SK-N-SH treated with all-trans-retinoic acid at 6 μM for 48 hours (cell line): Measurements from ENCODE around the gene ABCC5.

Experiments used
- ATAC-seq: fragments of 200-7000 bp; cut with Tn5 transposase; 3 replicates; pipeline ENCODE4 v1.9.1; 2020; ENCODE audit warnings: mild to moderate bottlenecking, moderate library complexity
- BACH2 ChIP-seq: fragments of 250-450 bp; sonication (Bioruptor Pico); IDR thresholded peaks from 2 replicates; pipeline ENCODE4 v1.9.0; 2021; ENCODE audit warnings: mild to moderate bottlenecking, borderline replicate concordance
- CSDC2 ChIP-seq: fragments of 250-450 bp; sonication (Bioruptor Pico); IDR thresholded peaks from 2 replicates; pipeline ENCODE4 v1.5.0; 2020; ENCODE audit warnings: mild to moderate bottlenecking, moderate library complexity
- ESRRG ChIP-seq: fragments of 250-450 bp; sonication (Bioruptor Pico); IDR thresholded peaks from 2 replicates; pipeline ENCODE4 v1.6.1; 2021; ENCODE audit warnings: mild to moderate bottlenecking
- GLIS3 ChIP-seq: fragments of 250-450 bp; sonication (Bioruptor Pico); IDR thresholded peaks from 2 replicates; pipeline ENCODE4 v1.5.0; 2020; ENCODE audit warnings: mild to moderate bottlenecking, moderate library complexity
- ISL1 ChIP-seq: fragments of 250-450 bp; sonication (Bioruptor Pico); IDR thresholded peaks from 2 replicates; pipeline ENCODE4 v2.1.2; 2022; ENCODE audit warnings: mild to moderate bottlenecking, moderate library complexity
- OSR1 ChIP-seq: fragments of 250-450 bp; sonication (Bioruptor Pico); IDR thresholded peaks from 2 replicates; pipeline ENCODE4 v1.8.0; 2022; ENCODE audit warnings: moderate library complexity, mild to moderate bottlenecking, inconsistent platforms
- PPARA ChIP-seq: fragments of 250-450 bp; sonication (Bioruptor Pico); IDR thresholded peaks from 2 replicates; pipeline ENCODE4 v1.5.0; 2020; ENCODE audit warnings: mild to moderate bottlenecking, borderline replicate concordance
- RARB ChIP-seq: fragments of 250-450 bp; sonication (Bioruptor Pico); IDR thresholded peaks from 2 replicates; pipeline ENCODE4 v1.8.0; 2021; ENCODE audit warnings: mild to moderate bottlenecking, moderate library complexity
- SNAI2 ChIP-seq: fragments of 250-450 bp; sonication (Bioruptor Pico); IDR thresholded peaks from 2 replicates; pipeline ENCODE4 v1.5.0; 2020; ENCODE audit warnings: mild to moderate bottlenecking, moderate library complexity
- TCF4 ChIP-seq: fragments of 250-450 bp; sonication (Bioruptor Pico); IDR thresholded peaks from 2 replicates; pipeline ENCODE4 v1.8.0; 2021; ENCODE audit warnings: mild to moderate bottlenecking, moderate library complexity, borderline replicate concordance
- TOX ChIP-seq: fragments of 250-450 bp; sonication (Bioruptor Pico); IDR thresholded peaks from 2 replicates; pipeline ENCODE4 v1.8.0; 2021; ENCODE audit warnings: mild to moderate bottlenecking, moderate library complexity, borderline replicate concordance
- ZC3H10 ChIP-seq: fragments of 250-450 bp; sonication (Bioruptor Pico); IDR thresholded peaks from 2 replicates; pipeline ENCODE4 v1.5.1; 2021; ENCODE audit warnings: mild to moderate bottlenecking, moderate library complexity
- ZFP30 ChIP-seq: fragments of 450-650 bp; formaldehyde crosslinking; IDR thresholded peaks from 2 replicates; pipeline ENCODE4 v1.5.0; 2022; ENCODE audit warnings: mild to moderate bottlenecking, moderate library complexity
- ZNF565 ChIP-seq: fragments of 450-650 bp; formaldehyde crosslinking; conservative IDR thresholded peaks from 2 replicates; pipeline ENCODE4 v1.5.0; 2020; ENCODE audit warnings: low read depth, mild to moderate bottlenecking, moderate library complexity
- ZNF70 ChIP-seq: fragments of 450-650 bp; formaldehyde crosslinking; IDR thresholded peaks from 2 replicates; pipeline ENCODE4 v1.5.0; 2020; ENCODE audit warnings: mild to moderate bottlenecking, moderate library complexity
- ZNF8 ChIP-seq: fragments of 450-650 bp; formaldehyde crosslinking; IDR thresholded peaks from 2 replicates; pipeline ENCODE4 v1.5.0; 2020; ENCODE audit warnings: mild to moderate bottlenecking, moderate library complexity
- TF ChIP-seq, protein P1 (sequence below): fragments of 250-450 bp; sonication (Bioruptor Pico); IDR thresholded peaks from 2 replicates; pipeline ENCODE4 v1.5.1; 2021; ENCODE audit warnings: mild to moderate bottlenecking, moderate library complexity
- TF ChIP-seq, protein P2 (sequence below): fragments of 250-450 bp; sonication (Bioruptor Pico); IDR thresholded peaks from 2 replicates; pipeline ENCODE4 v1.8.0; 2020; ENCODE audit warnings: mild to moderate bottlenecking, moderate library complexity, borderline replicate concordance
- TF ChIP-seq, protein P3 (sequence below): fragments of 250-450 bp; sonication (Bioruptor Pico); IDR thresholded peaks from 2 replicates; pipeline ENCODE4 v1.5.0; 2020; ENCODE audit warnings: mild to moderate bottlenecking, moderate library complexity
- TF ChIP-seq, protein P4 (sequence below): fragments of 250-450 bp; sonication (Bioruptor Pico); IDR thresholded peaks from 2 replicates; pipeline ENCODE4 v1.5.1; 2020; ENCODE audit warnings: low read depth, mild to moderate bottlenecking, moderate library complexity
- TF ChIP-seq, protein P5 (sequence below): fragments of 250-450 bp; sonication (Bioruptor Pico); IDR thresholded peaks from 2 replicates; pipeline ENCODE4 v1.8.0; 2021; ENCODE audit warnings: low read depth, mild to moderate bottlenecking, moderate library complexity, borderline replicate concordance

ABCC5 gene

DNA sequence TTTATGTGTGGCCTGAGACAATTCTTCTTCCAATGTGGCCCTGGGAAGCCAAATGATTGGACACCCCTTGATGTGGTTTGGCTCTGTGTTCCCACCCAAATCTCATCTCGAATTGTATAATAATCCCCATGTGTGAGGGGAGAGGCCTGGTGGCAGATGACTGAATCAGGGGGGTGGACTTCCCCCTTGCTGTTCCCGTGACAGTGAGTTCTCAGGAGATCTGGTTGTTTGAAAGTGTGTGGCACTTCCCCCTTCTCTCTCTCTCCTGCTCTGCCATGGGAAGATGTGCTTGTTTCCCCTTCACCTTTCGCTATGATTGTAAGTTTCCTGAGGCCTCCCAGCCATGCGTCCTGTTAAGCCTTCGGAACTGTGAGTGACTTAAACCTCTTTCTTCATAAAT, 72.9 kb downstream of the ABCC5 start:
- ATAC-seq = no peak
- no peak for TF ChIP-seq OSR1 (CRISPR knock-in tag)
- TF ChIP-seq, protein P1, sequence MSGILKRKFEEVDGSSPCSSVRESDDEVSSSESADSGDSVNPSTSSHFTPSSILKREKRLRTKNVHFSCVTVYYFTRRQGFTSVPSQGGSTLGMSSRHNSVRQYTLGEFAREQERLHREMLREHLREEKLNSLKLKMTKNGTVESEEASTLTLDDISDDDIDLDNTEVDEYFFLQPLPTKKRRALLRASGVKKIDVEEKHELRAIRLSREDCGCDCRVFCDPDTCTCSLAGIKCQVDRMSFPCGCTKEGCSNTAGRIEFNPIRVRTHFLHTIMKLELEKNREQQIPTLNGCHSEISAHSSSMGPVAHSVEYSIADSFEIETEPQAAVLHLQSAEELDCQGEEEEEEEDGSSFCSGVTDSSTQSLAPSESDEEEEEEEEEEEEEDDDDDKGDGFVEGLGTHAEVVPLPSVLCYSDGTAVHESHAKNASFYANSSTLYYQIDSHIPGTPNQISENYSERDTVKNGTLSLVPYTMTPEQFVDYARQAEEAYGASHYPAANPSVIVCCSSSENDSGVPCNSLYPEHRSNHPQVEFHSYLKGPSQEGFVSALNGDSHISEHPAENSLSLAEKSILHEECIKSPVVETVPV (CRISPR knock-in tag) = no peak
- no peak for TF ChIP-seq SNAI2
- TF ChIP-seq TOX (CRISPR knock-in tag) = no peak
- no peak for TF ChIP-seq PPARA (CRISPR knock-in tag)
- TF ChIP-seq, protein P2, sequence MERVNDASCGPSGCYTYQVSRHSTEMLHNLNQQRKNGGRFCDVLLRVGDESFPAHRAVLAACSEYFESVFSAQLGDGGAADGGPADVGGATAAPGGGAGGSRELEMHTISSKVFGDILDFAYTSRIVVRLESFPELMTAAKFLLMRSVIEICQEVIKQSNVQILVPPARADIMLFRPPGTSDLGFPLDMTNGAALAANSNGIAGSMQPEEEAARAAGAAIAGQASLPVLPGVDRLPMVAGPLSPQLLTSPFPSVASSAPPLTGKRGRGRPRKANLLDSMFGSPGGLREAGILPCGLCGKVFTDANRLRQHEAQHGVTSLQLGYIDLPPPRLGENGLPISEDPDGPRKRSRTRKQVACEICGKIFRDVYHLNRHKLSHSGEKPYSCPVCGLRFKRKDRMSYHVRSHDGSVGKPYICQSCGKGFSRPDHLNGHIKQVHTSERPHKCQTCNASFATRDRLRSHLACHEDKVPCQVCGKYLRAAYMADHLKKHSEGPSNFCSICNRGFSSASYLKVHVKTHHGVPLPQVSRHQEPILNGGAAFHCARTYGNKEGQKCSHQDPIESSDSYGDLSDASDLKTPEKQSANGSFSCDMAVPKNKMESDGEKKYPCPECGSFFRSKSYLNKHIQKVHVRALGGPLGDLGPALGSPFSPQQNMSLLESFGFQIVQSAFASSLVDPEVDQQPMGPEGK = no peak
- no peak for TF ChIP-seq BACH2 (CRISPR knock-in tag)
- TF ChIP-seq ZFP30 (CRISPR knock-in tag) = no peak
- TF ChIP-seq GLIS3 (CRISPR knock-in tag) = no peak
- TF ChIP-seq ESRRG (CRISPR knock-in tag) = no peak
- TF ChIP-seq CSDC2 (CRISPR knock-in tag) = no peak
- TF ChIP-seq, protein P3, sequence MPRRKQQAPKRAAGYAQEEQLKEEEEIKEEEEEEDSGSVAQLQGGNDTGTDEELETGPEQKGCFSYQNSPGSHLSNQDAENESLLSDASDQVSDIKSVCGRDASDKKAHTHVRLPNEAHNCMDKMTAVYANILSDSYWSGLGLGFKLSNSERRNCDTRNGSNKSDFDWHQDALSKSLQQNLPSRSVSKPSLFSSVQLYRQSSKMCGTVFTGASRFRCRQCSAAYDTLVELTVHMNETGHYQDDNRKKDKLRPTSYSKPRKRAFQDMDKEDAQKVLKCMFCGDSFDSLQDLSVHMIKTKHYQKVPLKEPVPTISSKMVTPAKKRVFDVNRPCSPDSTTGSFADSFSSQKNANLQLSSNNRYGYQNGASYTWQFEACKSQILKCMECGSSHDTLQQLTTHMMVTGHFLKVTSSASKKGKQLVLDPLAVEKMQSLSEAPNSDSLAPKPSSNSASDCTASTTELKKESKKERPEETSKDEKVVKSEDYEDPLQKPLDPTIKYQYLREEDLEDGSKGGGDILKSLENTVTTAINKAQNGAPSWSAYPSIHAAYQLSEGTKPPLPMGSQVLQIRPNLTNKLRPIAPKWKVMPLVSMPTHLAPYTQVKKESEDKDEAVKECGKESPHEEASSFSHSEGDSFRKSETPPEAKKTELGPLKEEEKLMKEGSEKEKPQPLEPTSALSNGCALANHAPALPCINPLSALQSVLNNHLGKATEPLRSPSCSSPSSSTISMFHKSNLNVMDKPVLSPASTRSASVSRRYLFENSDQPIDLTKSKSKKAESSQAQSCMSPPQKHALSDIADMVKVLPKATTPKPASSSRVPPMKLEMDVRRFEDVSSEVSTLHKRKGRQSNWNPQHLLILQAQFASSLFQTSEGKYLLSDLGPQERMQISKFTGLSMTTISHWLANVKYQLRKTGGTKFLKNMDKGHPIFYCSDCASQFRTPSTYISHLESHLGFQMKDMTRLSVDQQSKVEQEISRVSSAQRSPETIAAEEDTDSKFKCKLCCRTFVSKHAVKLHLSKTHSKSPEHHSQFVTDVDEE (CRISPR knock-in tag) = no peak
- TF ChIP-seq ZNF70 (CRISPR knock-in tag) = no peak
- TF ChIP-seq, all 23 proteins: peak for 0

DNA sequence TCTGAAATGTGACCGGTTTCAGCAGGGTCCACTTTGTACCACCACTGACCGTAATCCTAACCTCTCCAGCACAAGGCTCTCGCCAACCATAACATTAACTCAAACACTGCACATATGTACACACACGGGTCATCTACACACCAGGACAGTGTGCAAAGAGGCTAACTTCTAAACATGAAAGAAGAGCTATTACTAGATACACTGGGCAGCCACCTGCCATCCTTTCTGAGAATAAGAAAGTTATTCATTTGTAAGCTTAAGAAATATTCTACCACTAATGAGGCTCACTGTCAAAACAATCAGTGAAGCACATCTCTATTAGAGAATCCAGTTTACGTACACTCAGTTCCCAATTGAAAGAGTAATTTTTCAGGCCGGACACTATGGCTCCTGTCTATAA, 73.9 kb downstream of the ABCC5 start:
- no peak for ATAC-seq

More for the DNA sequence above, 73.9 kb downstream of the ABCC5 start:
- TF ChIP-seq, protein P3 (CRISPR knock-in tag) = no peak
- TF ChIP-seq GLIS3 (CRISPR knock-in tag) = no peak
- TF ChIP-seq, protein P4, sequence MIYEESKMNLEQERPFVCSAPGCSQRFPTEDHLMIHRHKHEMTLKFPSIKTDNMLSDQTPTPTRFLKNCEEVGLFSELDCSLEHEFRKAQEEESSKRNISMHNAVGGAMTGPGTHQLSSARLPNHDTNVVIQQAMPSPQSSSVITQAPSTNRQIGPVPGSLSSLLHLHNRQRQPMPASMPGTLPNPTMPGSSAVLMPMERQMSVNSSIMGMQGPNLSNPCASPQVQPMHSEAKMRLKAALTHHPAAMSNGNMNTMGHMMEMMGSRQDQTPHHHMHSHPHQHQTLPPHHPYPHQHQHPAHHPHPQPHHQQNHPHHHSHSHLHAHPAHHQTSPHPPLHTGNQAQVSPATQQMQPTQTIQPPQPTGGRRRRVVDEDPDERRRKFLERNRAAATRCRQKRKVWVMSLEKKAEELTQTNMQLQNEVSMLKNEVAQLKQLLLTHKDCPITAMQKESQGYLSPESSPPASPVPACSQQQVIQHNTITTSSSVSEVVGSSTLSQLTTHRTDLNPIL = no peak
- TF ChIP-seq, protein P1 (CRISPR knock-in tag) = no peak
- TF ChIP-seq ZNF565 (CRISPR knock-in tag) = no peak
- no peak for TF ChIP-seq ZNF8 (CRISPR knock-in tag)
- no peak for TF ChIP-seq ZNF70 (CRISPR knock-in tag)
- TF ChIP-seq CSDC2 (CRISPR knock-in tag) = no peak
- no peak for TF ChIP-seq OSR1 (CRISPR knock-in tag)
- no peak for TF ChIP-seq TCF4 (CRISPR knock-in tag)
- no peak for TF ChIP-seq ZFP30 (CRISPR knock-in tag)
- no peak for TF ChIP-seq ISL1 (CRISPR knock-in tag)
- TF ChIP-seq ZC3H10 (CRISPR knock-in tag) = no peak
- TF ChIP-seq, protein P2 = no peak
- TF ChIP-seq, protein P5, sequence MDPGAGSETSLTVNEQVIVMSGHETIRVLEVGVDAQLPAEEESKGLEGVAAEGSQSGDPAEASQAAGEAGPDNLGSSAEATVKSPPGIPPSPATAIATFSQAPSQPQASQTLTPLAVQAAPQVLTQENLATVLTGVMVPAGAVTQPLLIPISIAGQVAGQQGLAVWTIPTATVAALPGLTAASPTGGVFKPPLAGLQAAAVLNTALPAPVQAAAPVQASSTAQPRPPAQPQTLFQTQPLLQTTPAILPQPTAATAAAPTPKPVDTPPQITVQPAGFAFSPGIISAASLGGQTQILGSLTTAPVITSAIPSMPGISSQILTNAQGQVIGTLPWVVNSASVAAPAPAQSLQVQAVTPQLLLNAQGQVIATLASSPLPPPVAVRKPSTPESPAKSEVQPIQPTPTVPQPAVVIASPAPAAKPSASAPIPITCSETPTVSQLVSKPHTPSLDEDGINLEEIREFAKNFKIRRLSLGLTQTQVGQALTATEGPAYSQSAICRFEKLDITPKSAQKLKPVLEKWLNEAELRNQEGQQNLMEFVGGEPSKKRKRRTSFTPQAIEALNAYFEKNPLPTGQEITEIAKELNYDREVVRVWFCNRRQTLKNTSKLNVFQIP (CRISPR knock-in tag) = no peak
- TF ChIP-seq ESRRG (CRISPR knock-in tag) = no peak
- no peak for TF ChIP-seq RARB
